SU-DHL-6 (cell line): ENCODE data around the gene CACNA1B.

Experiments
- CTCF ChIP-seq: fragments of 200-600 bp; sonication (generic); IDR thresholded peaks from one replicate; pipeline ENCODE4 v1.5.1; 2017; ENCODE audit warnings: antibody characterized with exemption, mild to moderate bottlenecking, low read length, moderate library complexity; ENCODE audit not compliant: insufficient read depth, poor library complexity, severe bottlenecking
- EZH2phosphoT487 ChIP-seq: fragments of 200-600 bp; sonication (generic), shearing (Covaris generic); conservative IDR thresholded peaks from 2 replicates; pipeline ENCODE4 v1.6.1; 2018; ENCODE audit warnings: mild to moderate bottlenecking, antibody characterized with exemption, low read length, moderate library complexity, mixed read lengths

DNA sequence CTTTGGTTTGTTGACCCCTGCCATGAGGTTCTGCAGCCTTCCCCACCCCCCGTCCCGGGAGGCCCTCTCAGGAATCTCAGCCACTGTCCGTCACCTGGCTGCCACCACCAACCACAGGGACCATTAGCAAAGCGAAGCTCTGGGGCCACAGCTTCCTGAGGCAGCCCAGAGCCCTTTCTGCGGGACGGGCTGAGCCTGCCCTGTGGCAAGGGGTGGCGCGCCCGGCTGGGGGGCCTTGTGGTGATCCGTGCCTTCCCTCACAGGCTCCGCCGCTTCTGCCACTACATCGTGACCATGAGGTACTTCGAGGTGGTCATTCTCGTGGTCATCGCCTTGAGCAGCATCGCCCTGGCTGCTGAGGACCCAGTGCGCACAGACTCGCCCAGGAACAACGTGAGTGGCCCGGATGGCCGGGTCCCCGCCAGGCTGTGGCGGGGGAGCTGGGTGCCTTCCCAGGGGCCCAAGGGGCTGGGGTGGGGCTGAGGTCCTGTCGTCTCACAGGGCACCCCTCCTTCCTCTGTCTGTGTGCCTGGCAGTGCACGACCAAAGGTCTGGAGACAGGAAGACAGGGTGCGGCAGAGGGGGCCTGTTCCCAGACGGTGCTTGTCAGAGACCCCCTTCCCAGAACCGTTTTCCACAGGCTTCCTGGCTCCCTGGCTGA lies 169.2 kb downstream of the CACNA1B start:
- TF ChIP-seq CTCF (no peak), EZH2phosphoT487 (no peak)
